Measurements from ENCODE around the gene PRRT1.

GRCh38 chr6:32146287-32146686, 5.5 kb downstream of the PRRT1 start:
- TF ChIP-seq POLR2A (IDR thresholded peaks at IDR 0.05; ENCODE audit: low read length) (no peak), GATA1 (IDR thresholded peaks at IDR 0.05; ENCODE audit: low read depth, low read length) (no peak)

Data from erythroblast (primary cell).